OCI-LY7 (cell line): Measurements from ENCODE around the gene FGFBP2. TPM values are rescaled to one million over a fixed set of nuclear protein-coding genes. Genes with fewer than 3 reads are reported as not detected.

Experiments
- BruUV-seq: library from RNA; stranded (reverse); fragments of 400-500 nt; replicated peaks from 2 replicates; lab custom pipeline; 2021; lab: Mats Ljungman, UMichigan
- CTCF ChIA-PET: fragments of 300-600 bp; sonication (Branson Sonifier 250); formaldehyde crosslinking; loops from one replicate; lab custom pipeline; 2022; ENCODE audit warnings: antibody characterized with exemption; ENCODE audit not compliant: unreplicated experiment; lab: Charles Lee
- POLR2A ChIA-PET: fragments of 300-600 bp; sonication (Branson Sonifier 250); formaldehyde crosslinking; loops from one replicate; lab custom pipeline; 2022; ENCODE audit warnings: antibody characterized with exemption; lab: Charles Lee
- DNase-seq: peaks from one replicate; pipeline ENCODE4 v3.0.0-alpha.2; 2015; ENCODE audit warnings: low spot score
- H2AFZ ChIP-seq: fragments of 200-600 bp; sonication (generic), shearing (Covaris generic); 2 replicates; pipeline ENCODE4 v1.6.1; 2014; ENCODE audit warnings: mild to moderate bottlenecking, antibody characterized with exemption, low read length, moderate library complexity
- H3K27ac ChIP-seq: fragments of 200-600 bp; sonication (generic); 2 replicates; pipeline ENCODE4 v1.5.1; 2014; ENCODE audit warnings: mixed run types, low read depth, mild to moderate bottlenecking, moderate library complexity, low read length, inconsistent platforms; ENCODE audit not compliant: poor library complexity, severe bottlenecking
- H3K36me3 ChIP-seq: fragments of 200-600 bp; sonication (generic); 2 replicates; pipeline ENCODE4 v1.6.1; 2014; ENCODE audit warnings: mild to moderate bottlenecking, antibody characterized with exemption, low read length, moderate library complexity, mixed read lengths; ENCODE audit not compliant: insufficient read depth
- H3K4me1 ChIP-seq: fragments of 200-600 bp; sonication (generic); 2 replicates; pipeline ENCODE4 v1.5.1; 2014; ENCODE audit warnings: mild to moderate bottlenecking, low read length; ENCODE audit not compliant: insufficient read depth, poor library complexity, severe bottlenecking
- H3K4me2 ChIP-seq: fragments of 200-600 bp; sonication (generic); 2 replicates; pipeline ENCODE4 v1.6.1; 2014; ENCODE audit warnings: mild to moderate bottlenecking, low read length
- H3K4me3 ChIP-seq: fragments of 200-600 bp; sonication (generic); 2 replicates; pipeline ENCODE4 v1.5.1; 2014; ENCODE audit warnings: mild to moderate bottlenecking, low read depth, low read length; ENCODE audit not compliant: poor library complexity, severe bottlenecking
- H3K79me2 ChIP-seq: fragments of 200-600 bp; sonication (generic); 2 replicates; pipeline ENCODE4 v1.6.1; 2016; ENCODE audit warnings: low read depth, mild to moderate bottlenecking, low read length, moderate library complexity, mixed read lengths; ENCODE audit not compliant: insufficient read depth
- H3K9me2 ChIP-seq: fragments of 200-600 bp; sonication (generic); 2 replicates; pipeline ENCODE4 v1.6.1; 2016; ENCODE audit warnings: mild to moderate bottlenecking, low read length, mixed read lengths; ENCODE audit not compliant: insufficient read depth
- H3K9me3 ChIP-seq: fragments of 200-600 bp; sonication (generic); 2 replicates; pipeline ENCODE4 v1.6.1; 2014; ENCODE audit warnings: mild to moderate bottlenecking, mixed run types, low read length, mixed read lengths
- H4K20me1 ChIP-seq: fragments of 200-600 bp; sonication (generic); 2 replicates; pipeline ENCODE4 v1.6.1; 2014; ENCODE audit warnings: mild to moderate bottlenecking, antibody characterized with exemption, low read length, moderate library complexity, mixed read lengths; ENCODE audit not compliant: insufficient read depth
- CTCF ChIP-seq: fragments of 200-600 bp; sonication (generic); conservative IDR thresholded peaks from 2 replicates; pipeline ENCODE4 v1.5.1; 2014; ENCODE audit warnings: mild to moderate bottlenecking, antibody characterized with exemption, low read length, moderate library complexity, mixed read lengths
- EZH2phosphoT487 ChIP-seq: fragments of 200-600 bp; sonication (generic); IDR thresholded peaks from 2 replicates; pipeline ENCODE4 v1.6.1; 2018; ENCODE audit warnings: low read depth, borderline replicate concordance, mild to moderate bottlenecking, mixed run types, antibody characterized with exemption, low read length, moderate library complexity, mixed read lengths
- intact Hi-C: fragments of 100-400 bp; cut with micrococcal nuclease; formaldehyde crosslinking; loops from one replicate; pipeline ENCODE4 v1.10.0; 2022; ENCODE audit not compliant: unreplicated experiment
- total RNA-seq, 2 experiments: library from RNA; depleted of rRNA in 1 of 2; stranded (reverse); fragments of >200 nt in 1 of 2; shearing (Covaris generic) in 1 of 2; gene quantifications; 2 replicates each; pipeline ENCODE4 v1.2.3, GENCODE V29; 2014 to 2022

The FGFBP2 gene
- total RNA-seq, 2 experiments from 2014 or later = not detected

DNA sequence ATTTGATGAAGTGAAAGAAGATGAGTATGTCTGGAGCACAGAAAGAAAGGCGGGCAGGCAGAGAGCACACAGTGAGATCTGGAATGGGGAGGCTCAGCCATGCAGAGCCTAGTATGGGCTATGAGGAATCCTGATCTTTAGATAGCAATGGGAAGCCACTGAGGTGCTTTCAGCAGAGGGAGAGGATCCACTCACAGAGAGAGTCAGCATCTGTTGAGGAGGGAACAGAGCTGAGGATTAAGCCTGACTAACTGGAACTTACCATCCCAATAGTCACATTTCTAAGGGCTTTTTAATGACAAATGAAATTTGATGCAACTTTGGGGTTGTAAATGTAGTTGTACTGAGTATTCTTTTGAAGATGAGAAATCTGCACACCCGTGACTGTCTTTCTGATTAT is 20.6 kb upstream of the FGFBP2 start:
- POLR2A ChIA-PET = no interaction called here
- TF ChIP-seq EZH2phosphoT487 (no peak), CTCF (no peak)

DNA sequence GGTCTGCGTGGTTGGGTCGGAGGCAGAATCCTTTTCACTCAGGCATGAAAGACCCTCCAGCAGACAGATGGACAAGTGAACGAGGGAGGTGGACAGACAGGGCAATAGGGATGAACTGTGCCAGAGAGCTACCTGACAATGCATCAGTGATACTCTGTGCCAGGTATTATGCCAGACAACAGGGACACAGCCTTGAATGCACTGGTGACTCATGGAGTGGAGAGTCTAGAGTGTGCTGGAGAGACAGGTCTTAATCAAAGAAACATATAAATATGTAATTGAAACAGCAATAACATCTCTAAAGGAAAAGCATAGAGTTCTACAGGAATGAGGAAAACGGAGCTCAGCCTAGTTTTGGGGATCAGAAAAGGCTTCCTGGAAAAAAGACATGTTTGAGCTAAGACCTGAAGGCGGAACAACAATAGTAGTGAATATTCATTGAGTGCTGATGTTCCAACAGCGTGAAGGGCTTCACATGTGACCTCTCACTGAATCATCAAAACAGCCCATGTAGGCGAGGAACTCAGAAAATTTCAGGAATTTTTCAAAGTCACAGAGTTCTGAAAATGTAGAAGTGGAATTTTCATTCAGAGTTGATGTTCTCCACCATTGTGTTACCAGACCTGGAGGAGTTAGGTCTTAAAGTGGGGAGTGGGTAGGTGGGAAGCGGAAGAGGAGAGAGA is 20.0 kb upstream of the FGFBP2 start:
- Histone ChIP-seq H3K9me3 (no peaks in the 10 kb centered on the region), H2AFZ (no peak overlapping the region), H3K9me2 (no peaks in the 10 kb centered on the region), H3K79me2 (no peaks in the 10 kb centered on the region), H4K20me1 (no peaks in the 10 kb centered on the region), H3K27ac (no peak overlapping the region), H3K36me3 (no peaks in the 10 kb centered on the region), H3K4me1 (no peaks in the 10 kb centered on the region), H3K4me3 (no peak overlapping the region), H3K4me2 (no peak overlapping the region)
- CTCF ChIA-PET = no interaction called here
- BruUV-seq = no TSS peak
- no peak for DNase-seq
- POLR2A ChIA-PET = no interaction called here
- intact Hi-C loops = no loop called here
- TF ChIP-seq EZH2phosphoT487 (no peak), CTCF (no peak)

More for the DNA sequence above, 20.6 kb upstream of the FGFBP2 start:
- Histone ChIP-seq H3K27ac (no peak overlapping the region), H3K4me2 (no peak overlapping the region), H3K4me3 (no peak overlapping the region), H3K9me2 (no peaks in the 10 kb centered on the region), H3K9me3 (no peaks in the 10 kb centered on the region), H3K79me2 (no peaks in the 10 kb centered on the region), H4K20me1 (no peaks in the 10 kb centered on the region), H3K36me3 (no peaks in the 10 kb centered on the region), H3K4me1 (no peaks in the 10 kb centered on the region), H2AFZ (no peak overlapping the region)
- intact Hi-C loops = no loop called here
- CTCF ChIA-PET = no interaction called here
- BruUV-seq = no TSS peak
- no peak for DNase-seq
